GM12878 (cell line): Measurements from ENCODE around the gene VIPR1. TPM values are rescaled to one million over a fixed set of nuclear protein-coding genes. Genes with fewer than 3 reads are reported as not detected.

ENCODE experiments used
- ATAC-seq: fragments of 200-7000 bp; cut with Tn5 transposase; 3 replicates; pipeline ENCODE4 v1.9.1; 2020; ENCODE audit warnings: mild to moderate bottlenecking, moderate library complexity
- BruUV-seq: library from RNA; stranded (reverse); fragments of 400-500 nt; replicated peaks from 2 replicates; lab custom pipeline; 2021; lab: Mats Ljungman, UMichigan
- CTCF ChIA-PET: fragments of 300-600 bp; sonication (Branson Sonifier 250); formaldehyde crosslinking; extraction: SDS; loops from one replicate; lab custom pipeline; 2021; ENCODE audit warnings: inconsistent platforms; lab: Yijun Ruan, JAX
- POLR2A ChIA-PET: fragments of 350-600 bp; formaldehyde crosslinking; extraction: SDS; loops from one replicate; lab custom pipeline; 2021; ENCODE audit warnings: inconsistent platforms; lab: Charles Lee
- RAD21 ChIA-PET: fragments of 300-600 bp; sonication (Branson Sonifier 250); formaldehyde crosslinking; loops from one replicate; lab custom pipeline; 2023; ENCODE audit warnings: antibody characterized with exemption; ENCODE audit not compliant: unreplicated experiment; lab: Charles Lee
- SMC1A ChIA-PET: fragments of 300-600 bp; sonication (Branson Sonifier 250); formaldehyde crosslinking; loops from one replicate; lab custom pipeline; 2023; ENCODE audit not compliant: unreplicated experiment, uncharacterized antibody; lab: Charles Lee
- DNase-seq: peaks from one replicate; pipeline ENCODE4 v3.0.0-alpha.2; 2011; ENCODE audit warnings: low read depth, low spot score
- FAIRE-seq: peaks from 3 replicates; lab custom pipeline; 2011; peaks lifted over from hg19 to GRCh38; lab: Jason Lieb, UNC
- H2AFZ ChIP-seq: 2 replicates; pipeline ENCODE4 v1.6.0; 2011; ENCODE audit warnings: low read depth, low read length, control low read depth; ENCODE audit not compliant: control insufficient read depth
- H3K27ac ChIP-seq: 2 replicates; pipeline ENCODE4 v1.5.1; 2011; ENCODE audit warnings: control low read depth; ENCODE audit not compliant: control insufficient read depth, insufficient read depth
- H3K27me3 ChIP-seq, 2 experiments: replicated peaks in 1 of 2; 2 replicates each; pipeline versions ENCODE4 v1.6.0 to v1.6.1; 2011; ENCODE audit warnings: low read length in 1 of 2; ENCODE audit not compliant: control insufficient read depth in 2 of 2, insufficient read depth in 2 of 2
- H3K36me3 ChIP-seq, 2 experiments: 2 replicates each; pipeline ENCODE4 v1.5.1; 2011; ENCODE audit warnings: low read length in 1 of 2; ENCODE audit not compliant: control insufficient read depth in 2 of 2, insufficient read depth in 2 of 2
- H3K4me1 ChIP-seq: 2 replicates; pipeline ENCODE4 v1.6.1; 2011; ENCODE audit warnings: mild to moderate bottlenecking, low read length, moderate library complexity, mixed read lengths; ENCODE audit not compliant: control insufficient read depth, insufficient read depth
- H3K4me2 ChIP-seq: 2 replicates; pipeline ENCODE4 v1.6.0; 2011; ENCODE audit warnings: control low read depth; ENCODE audit not compliant: control insufficient read depth, insufficient read depth
- H3K4me3 ChIP-seq: fragments of 200-600 bp; sonication (generic); 2 replicates; pipeline ENCODE4 v1.5.1; 2016
- H3K79me2 ChIP-seq: 2 replicates; pipeline ENCODE4 v1.6.0; 2011; ENCODE audit warnings: low read length; ENCODE audit not compliant: control insufficient read depth, insufficient read depth
- H3K9ac ChIP-seq: 2 replicates; pipeline ENCODE4 v1.8.0; 2011; ENCODE audit warnings: low read length, control low read depth, mixed read lengths; ENCODE audit not compliant: control insufficient read depth, insufficient read depth
- H3K9me3 ChIP-seq: replicated peaks from 3 replicates; pipeline ENCODE4 v1.5.1; 2011; ENCODE audit warnings: mild to moderate bottlenecking, low read length; ENCODE audit not compliant: control insufficient read depth, insufficient read depth
- H4K20me1 ChIP-seq: 2 replicates; pipeline ENCODE4 v1.6.0; 2011; ENCODE audit not compliant: control insufficient read depth, insufficient read depth
- JUNB ChIP-seq: IDR thresholded peaks from 2 replicates; pipeline ENCODE4 v1.6.1; 2016; ENCODE audit warnings: antibody characterized with exemption, mild to moderate bottlenecking
- RAD21 ChIP-seq: IDR thresholded peaks from 2 replicates; pipeline ENCODE4 v1.6.1; 2011; ENCODE audit warnings: mild to moderate bottlenecking, low read depth, low read length, moderate library complexity; ENCODE audit not compliant: insufficient read depth
- SP1 ChIP-seq: IDR thresholded peaks from one replicate; pipeline ENCODE4 v1.6.1; 2011; ENCODE audit warnings: low read depth, low read length
- SUPT20H ChIP-seq: IDR thresholded peaks from 2 replicates; pipeline ENCODE4 v1.6.1; 2011; ENCODE audit warnings: low read depth, mild to moderate bottlenecking, low read length, moderate library complexity, borderline replicate concordance; ENCODE audit not compliant: control insufficient read depth
- WGBS: methylation state at CpG from one replicate; pipeline ENCODE4 v1.1.6; 2016; ENCODE audit warnings: low lambda C conversion rate; ENCODE audit not compliant: insufficient replicate concordance, insufficient coverage; ENCODE audit errors: missing lambda C conversion rate; 5-methylcytosine and 5-hydroxymethylcytosine counted together
- in situ Hi-C: fragments of 300-500 bp; cut with MboI; formaldehyde crosslinking; loops from 9 replicates; pipeline ENCODE4 v1.14.3; 2018; ENCODE audit warnings: mixed read lengths
- intact Hi-C: fragments of 100-400 bp; cut with micrococcal nuclease; formaldehyde crosslinking; loops from one replicate; pipeline ENCODE4 v1.14.2; 2022; ENCODE audit not compliant: unreplicated experiment
- polyA plus RNA-seq, 11 experiments: library from polyadenylated mRNA; depleted of rRNA in 4 of 11; unstranded in 6 of 11; stranded (reverse) in 5 of 11; fragments of >200 nt; fragmentation: Nextera tagmentation in 4 of 11; fragmentation: Illumina TruSeq in 1 of 11; extraction: Ambion mirVana in 4 of 11; extraction: Trizol in 1 of 11; gene quantifications; 1 replicate in 1 of 11; 2 replicates in 10 of 11; pipeline versions ENCODE4 v1.2.1 to v1.2.3, GENCODE V29; 2011 to 2016; ENCODE audit warnings: inconsistent platforms in 2 of 11, missing spikeins in 2 of 11, low read depth in 1 of 11
- total RNA-seq, 4 experiments: library from RNA; depleted of rRNA in 3 of 4; stranded (reverse); fragments of >200 nt in 3 of 4; fragmentation: Illumina TruSeq in 1 of 4; extraction: Trizol in 1 of 4; gene quantifications; 2 replicates each; pipeline versions ENCODE4 v1.2.1 to v1.2.3, GENCODE V29; 2013 to 2021

VIPR1 gene
- total and polyA plus RNA-seq, 10 of the 15 experiments (the other 5 are each of a cell fraction or from before 2014, with no cell fraction given), result 0.03 to 0.28 (median 0.12) TPM; not detected in 6

DNA sequence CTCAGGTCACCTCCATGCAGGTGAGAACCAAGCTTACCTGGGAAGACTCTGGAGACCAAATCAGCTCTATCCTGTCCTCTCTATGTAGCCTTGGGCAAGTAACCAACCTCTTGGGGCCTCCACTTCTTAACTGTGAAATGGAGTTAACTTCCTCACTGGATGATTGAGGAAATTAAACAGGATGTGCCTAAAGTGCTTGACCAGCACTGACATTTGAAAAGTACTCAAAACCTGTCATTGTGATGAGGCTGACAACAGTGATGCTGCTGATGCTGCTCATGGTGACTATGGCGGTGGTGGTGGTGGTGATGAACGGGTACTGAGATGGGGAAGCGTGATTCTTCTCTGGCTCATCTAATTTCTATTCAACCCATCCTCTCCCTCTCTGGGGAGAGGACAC, 22.3 kb downstream of the VIPR1 start:
- intact Hi-C loops, result no loop called here
- TF ChIP-seq SUPT20H, result no peak
- no peak for TF ChIP-seq SP1
- BruUV-seq, result no TSS peak
- Histone ChIP-seq H3K4me3 (no peak overlapping the region), H3K27me3 (no peaks in the 10 kb centered on the region; a peak in 1 of 4 replicates), H3K27ac (no peak overlapping the region), H3K4me2 (no peak overlapping the region), H2AFZ (no peak overlapping the region), H4K20me1 (no peaks in the 10 kb centered on the region), H3K9ac (no peak overlapping the region), H3K9me3 (no peaks in the 10 kb centered on the region), H3K4me1 (no peaks in the 10 kb centered on the region), H3K79me2 (no peaks in the 10 kb centered on the region), H3K36me3 (no peaks in the 10 kb centered on the region)
- 67% methylated on average over 3 of the region's 3 CpGs for WGBS
- FAIRE-seq (no peak), DNase-seq (no peak), ATAC-seq (no peak)
- in situ Hi-C loops, result no loop called here
- POLR2A ChIA-PET, result no interaction called here
- CTCF ChIA-PET, result no interaction called here
- SMC1A ChIA-PET, result no interaction called here
- RAD21 ChIA-PET, result no interaction called here

DNA sequence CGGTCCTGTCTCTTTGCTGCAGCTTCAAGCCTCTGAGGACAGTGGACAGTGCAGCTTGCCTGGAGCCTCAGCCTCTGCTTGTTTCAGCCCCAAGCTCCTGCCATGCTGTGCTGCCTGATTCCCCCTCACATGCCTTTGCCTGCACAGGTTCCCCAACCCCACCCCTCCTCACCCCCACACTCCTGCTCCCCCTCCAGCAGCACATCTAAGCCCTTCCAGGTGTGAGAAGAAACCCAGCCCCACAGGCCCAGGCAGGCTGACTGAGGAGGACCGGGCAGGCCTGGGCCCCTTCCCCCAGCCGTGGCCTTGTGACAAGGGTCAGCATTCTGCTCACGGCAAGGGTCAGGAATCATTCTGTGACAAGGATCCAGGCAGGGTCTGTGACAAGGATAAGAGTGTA, 22.8 kb downstream of the VIPR1 start:
- Histone ChIP-seq H4K20me1 (no peaks in the 10 kb centered on the region), H3K9me3 (no peaks in the 10 kb centered on the region), H3K4me3 (no peak overlapping the region), H3K4me2 (no peak overlapping the region), H3K36me3 (no peaks in the 10 kb centered on the region), H3K9ac (no peak overlapping the region), H3K27ac (no peak overlapping the region), H3K4me1 (no peaks in the 10 kb centered on the region), H3K27me3 (no peaks in the 10 kb centered on the region; a peak in 1 of 4 replicates), H3K79me2 (no peaks in the 10 kb centered on the region), H2AFZ (no peak overlapping the region)
- WGBS, result 69% methylated on average over 4 of the region's 4 CpGs
- no peak for TF ChIP-seq JUNB
- TF ChIP-seq RAD21, result no peak
- FAIRE-seq (no peak), ATAC-seq (no peak), DNase-seq (no peak)
- intact Hi-C loops (no loop called here), in situ Hi-C loops (no loop called here)
- no TSS peak for BruUV-seq
- RAD21 ChIA-PET, result no interaction called here
- CTCF ChIA-PET, result no interaction called here
- SMC1A ChIA-PET, result no interaction called here
- POLR2A ChIA-PET, result no interaction called here
